Measurements from ENCODE around the gene SELENOF. TPM values are rescaled to one million over a fixed set of nuclear protein-coding genes. Genes with fewer than 3 reads are reported as not detected.

The SELENOF gene
- total RNA-seq, 4 donors from 2014 or later: 71.0 to 123 (median 102) TPM

GRCh38 chr1:86833461-86834215 is 80.3 kb downstream of the SELENOF start:
- no peak overlapping the region for H3K4me3 ChIP-seq
- H3K4me1 ChIP-seq: peaks cover 0 to 6% (median 0%) of the 10 kb centered on the region in 3 donors
- WGBS, 2 donors (ENCODE audit: low coverage in 1 of 2): 55% methylated on average over 16 to 17 of the region's 17 CpGs
- no peak overlapping the region for H3K27ac ChIP-seq
- no peaks in the 10 kb centered on the region for H3K9me3 ChIP-seq
- no peaks in the 10 kb centered on the region for H3K36me3 ChIP-seq
- peak; percentile 88 for ATAC-seq
- H3K27me3 ChIP-seq: no peaks in the 10 kb centered on the region
- TF ChIP-seq POLR2AphosphoS5 (IDR thresholded peaks at IDR 0.05) (no peak), POLR2A (IDR thresholded peaks at IDR 0.05) (no peak), CTCF (IDR thresholded peaks at IDR 0.05) (peak; percentile 46 to 74 (median 64))

- Histone ChIP-seq H3K36me3 (no peaks in the 10 kb centered on the region), H3K9me3 (no peaks in the 10 kb centered on the region), H3K4me3 (no peak overlapping the region), H3K27ac (no peak overlapping the region), H3K27me3 (no peaks in the 10 kb centered on the region), H3K4me1 (peaks cover 0 to 6% (median 0%) of the 10 kb centered on the region in 3 donors)
- 72 to 83% methylated on average over 1 of the region's 1 CpG for WGBS, 2 donors (ENCODE audit: low coverage in 1 of 2)
- TF ChIP-seq POLR2AphosphoS5 (IDR thresholded peaks at IDR 0.05) (no peak), CTCF (IDR thresholded peaks at IDR 0.05) (no peak), POLR2A (IDR thresholded peaks at IDR 0.05) (no peak), EP300 (IDR thresholded peaks at IDR 0.05) (no peak)
- no peak for ATAC-seq
Observed at GRCh38 chr1:86832433-86832832, 81.5 kb downstream of the SELENOF start.

GRCh38 chr1:86829321-86829720 is 84.6 kb downstream of the SELENOF start:
- Histone ChIP-seq H3K27me3 (no peaks in the 10 kb centered on the region), H3K36me3 (no peaks in the 10 kb centered on the region), H3K4me1 (peaks cover 0 to 6% (median 0%) of the 10 kb centered on the region in 3 donors), H3K9me3 (no peaks in the 10 kb centered on the region), H3K27ac (no peak overlapping the region), H3K4me3 (no peak overlapping the region)
- TF ChIP-seq POLR2AphosphoS5 (IDR thresholded peaks at IDR 0.05): no peak
- no peak for TF ChIP-seq CTCF (IDR thresholded peaks at IDR 0.05)
- no peak for TF ChIP-seq POLR2A (IDR thresholded peaks at IDR 0.05)
- no peak for TF ChIP-seq EP300 (IDR thresholded peaks at IDR 0.05)
- 89 to 94% methylated on average over 2 of the region's 3 CpGs for WGBS, 2 donors (ENCODE audit: low coverage in 1 of 2)
- ATAC-seq: no peak

- Histone ChIP-seq H3K4me3 (no peak overlapping the region), H3K27ac (no peak overlapping the region), H3K36me3 (no peaks in the 10 kb centered on the region), H3K4me1 (no peaks in the 10 kb centered on the region), H3K9me3 (no peaks in the 10 kb centered on the region), H3K27me3 (no peaks in the 10 kb centered on the region)
- no peak for TF ChIP-seq CTCF (IDR thresholded peaks at IDR 0.05)
- no peak for TF ChIP-seq EP300 (IDR thresholded peaks at IDR 0.05)
- no peak for TF ChIP-seq POLR2AphosphoS5 (IDR thresholded peaks at IDR 0.05)
- TF ChIP-seq POLR2A (IDR thresholded peaks at IDR 0.05): no peak
- ATAC-seq: no peak
- 29 to 65% methylated on average over 2 to 3 of the region's 3 CpGs for WGBS, 2 donors (ENCODE audit: low coverage in 1 of 2)
Observed at GRCh38 chr1:86828024-86828423, 85.9 kb downstream of the SELENOF start.

- no peak for TF ChIP-seq POLR2A (IDR thresholded peaks at IDR 0.05)
- TF ChIP-seq POLR2AphosphoS5 (IDR thresholded peaks at IDR 0.05): no peak
- TF ChIP-seq EP300 (IDR thresholded peaks at IDR 0.05): no peak
- TF ChIP-seq CTCF (IDR thresholded peaks at IDR 0.05): no peak
- no peak for ATAC-seq
- no peaks in the 10 kb centered on the region for H3K4me1 ChIP-seq
- H3K27me3 ChIP-seq: no peaks in the 10 kb centered on the region
- no peak overlapping the region for H3K27ac ChIP-seq
- no peak overlapping the region for H3K4me3 ChIP-seq
- H3K9me3 ChIP-seq: no peaks in the 10 kb centered on the region
- no peaks in the 10 kb centered on the region for H3K36me3 ChIP-seq
Observed at GRCh38 chr1:86826856-86827255, 87.1 kb downstream of the SELENOF start.
